Chondrocyte (in vitro differentiated cells): ENCODE data around the gene SH3RF2. TPM values are rescaled to one million over a fixed set of nuclear protein-coding genes. Genes with fewer than 3 reads are reported as not detected.
A peak's percentile ranks its signal among the peaks of the same experiment; 100 is the strongest.

Experiments
- DNase-seq: peaks from one replicate; pipeline ENCODE4 v3.0.0; 2021; ENCODE audit warnings: mixed read lengths, low spot score
- H3K27ac Mint-ChIP-seq: one replicate; pipeline ENCODE4 v1.8.0; 2021; ENCODE audit warnings: mild to moderate bottlenecking, moderate library complexity, mixed read lengths; ENCODE audit not compliant: unreplicated experiment
- H3K27me3 Mint-ChIP-seq: 2 replicates; pipeline ENCODE4 v1.8.0; 2021; ENCODE audit warnings: low read depth, mixed read lengths
- H3K36me3 Mint-ChIP-seq: 2 replicates; pipeline ENCODE4 v1.8.0; 2021; ENCODE audit warnings: low read depth, mixed read lengths
- H3K4me1 Mint-ChIP-seq: 2 replicates; pipeline ENCODE4 v1.8.0; 2021; ENCODE audit warnings: low read depth, mild to moderate bottlenecking, mixed read lengths
- H3K4me3 Mint-ChIP-seq: one replicate; pipeline ENCODE4 v1.8.0; 2021; ENCODE audit warnings: mild to moderate bottlenecking, moderate library complexity, mixed read lengths; ENCODE audit not compliant: unreplicated experiment
- H3K9me3 Mint-ChIP-seq: 2 replicates; pipeline ENCODE4 v1.8.0; 2021; ENCODE audit warnings: low read depth, mixed read lengths
- CTCF ChIP-seq: fragments of 200-600 bp; sonication (generic); IDR thresholded peaks from 2 replicates; pipeline ENCODE4 v1.5.0; 2021; ENCODE audit warnings: antibody characterized with exemption, mild to moderate bottlenecking, moderate library complexity
- total RNA-seq: library from RNA; stranded (reverse); gene quantifications from 3 replicates; pipeline ENCODE4 v1.2.1, GENCODE V29; 2021

The SH3RF2 gene
- total RNA-seq, 1 donor from 2014 or later: 0.42 TPM

- Mint-ChIP-seq H3K9me3 (no peaks in the 10 kb centered on the region), H3K4me1 (peaks cover 23% of the 10 kb centered on the region), H3K27ac (no peak overlapping the region), H3K36me3 (no peaks in the 10 kb centered on the region), H3K4me3 (no peak overlapping the region), H3K27me3 (no peaks in the 10 kb centered on the region)
- TF ChIP-seq CTCF: peak; percentile 8
- no peak for DNase-seq
Measured at GRCh38 chr5:145920542-145921210, 15.7 kb upstream of the SH3RF2 start.

- H3K36me3 Mint-ChIP-seq: no peaks in the 10 kb centered on the region
- no peak for TF ChIP-seq CTCF
- no peaks in the 10 kb centered on the region for H3K27me3 Mint-ChIP-seq
- H3K4me3 Mint-ChIP-seq: no peak overlapping the region
- no peak overlapping the region for H3K27ac Mint-ChIP-seq
- no peaks in the 10 kb centered on the region for H3K9me3 Mint-ChIP-seq
- peaks cover 27% of the 10 kb centered on the region for H3K4me1 Mint-ChIP-seq
- no peak for DNase-seq
Measured at GRCh38 chr5:145921211-145921610, 15.2 kb upstream of the SH3RF2 start.

DNA sequence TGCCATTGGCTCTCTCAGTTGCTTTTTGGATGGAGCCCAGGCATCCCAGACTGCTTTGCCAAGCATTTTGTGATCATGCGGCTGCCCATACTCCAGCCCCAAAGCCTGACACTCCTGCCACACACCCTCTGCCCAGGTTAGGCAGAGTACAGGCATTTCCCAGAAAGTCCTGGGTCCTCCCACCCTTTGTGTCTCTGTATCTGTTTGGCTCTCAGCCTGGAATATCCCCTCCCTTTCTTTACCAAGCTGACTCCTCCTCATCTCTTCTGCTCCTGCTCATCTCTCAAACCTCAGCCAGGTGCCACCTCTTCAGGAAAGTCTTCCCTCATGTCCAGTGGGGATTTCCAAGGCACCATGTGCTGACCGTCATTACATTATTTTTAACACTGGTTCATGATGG, 14.3 kb upstream of the SH3RF2 start:
- H3K4me3 Mint-ChIP-seq: no peak overlapping the region
- H3K36me3 Mint-ChIP-seq: no peaks in the 10 kb centered on the region
- H3K9me3 Mint-ChIP-seq: peaks cover 2% of the 10 kb centered on the region
- no peaks in the 10 kb centered on the region for H3K27me3 Mint-ChIP-seq
- DNase-seq: no peak
- TF ChIP-seq CTCF: no peak
- H3K27ac Mint-ChIP-seq: no peak overlapping the region
- peaks cover 25% of the 10 kb centered on the region for H3K4me1 Mint-ChIP-seq

GRCh38 chr5:145923405-145923804, 13.0 kb upstream of the SH3RF2 start:
- TF ChIP-seq CTCF: no peak
- peaks cover 2% of the 10 kb centered on the region for H3K9me3 Mint-ChIP-seq
- H3K27me3 Mint-ChIP-seq: no peaks in the 10 kb centered on the region
- no peaks in the 10 kb centered on the region for H3K36me3 Mint-ChIP-seq
- peaks cover 20% of the 10 kb centered on the region for H3K4me1 Mint-ChIP-seq
- H3K4me3 Mint-ChIP-seq: no peak overlapping the region
- no peak overlapping the region for H3K27ac Mint-ChIP-seq
- DNase-seq: no peak

- Mint-ChIP-seq H3K36me3 (no peaks in the 10 kb centered on the region), H3K4me3 (no peak overlapping the region), H3K4me1 (peaks cover 20% of the 10 kb centered on the region), H3K27ac (peak overlapping the region; percentile 64), H3K9me3 (peaks cover 2% of the 10 kb centered on the region), H3K27me3 (no peaks in the 10 kb centered on the region)
- DNase-seq: no peak
- no peak for TF ChIP-seq CTCF
Measured at GRCh38 chr5:145924849-145925248, 11.5 kb upstream of the SH3RF2 start.
